ENCODE measurements around the gene FER1L5. TPM values are rescaled to one million over a fixed set of nuclear protein-coding genes. Genes with fewer than 3 reads are reported as not detected.

FER1L5 gene
- polyA plus RNA-seq, 3 donors: 1.1 to 2.7 (median 1.1) TPM

DNA sequence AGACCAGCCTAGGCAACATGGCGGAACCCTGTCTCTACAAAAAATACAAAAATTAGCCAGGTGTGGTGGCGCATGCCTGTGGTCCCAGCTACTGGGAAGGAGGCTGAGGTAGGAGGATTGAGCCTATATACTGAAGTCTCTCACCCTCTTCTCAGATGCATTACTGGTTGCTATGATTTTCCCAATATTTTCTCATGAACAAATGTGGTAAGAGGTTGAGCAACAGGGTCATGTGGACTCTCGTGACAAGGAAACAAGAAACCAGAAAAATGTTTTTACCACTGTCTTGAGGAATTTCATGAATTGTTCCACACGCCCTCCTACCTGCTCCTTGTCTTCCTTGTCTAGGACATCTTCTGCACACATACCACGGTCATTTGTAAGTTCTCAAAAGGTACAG is 84.9 kb downstream of the FER1L5 start:
- DNase-seq (ENCODE audit: extremely low read depth in 1 of 11, low read depth in 9 of 11, low spot score in 4 of 11): no peak

- no peak for DNase-seq (ENCODE audit: extremely low read depth in 1 of 11, low read depth in 9 of 11, low spot score in 4 of 11)
Measured at GRCh38 chr2:96729748-96730147, 87.2 kb downstream of the FER1L5 start.

- DNase-seq (ENCODE audit: extremely low read depth in 1 of 11, low read depth in 9 of 11, low spot score in 4 of 11): no peak
Measured at GRCh38 chr2:96730212-96730611, 87.6 kb downstream of the FER1L5 start.

- no peak for DNase-seq (ENCODE audit: extremely low read depth in 1 of 11, low read depth in 9 of 11, low spot score in 4 of 11)
Measured at GRCh38 chr2:96733931-96734330, 91.4 kb downstream of the FER1L5 start.

DNA sequence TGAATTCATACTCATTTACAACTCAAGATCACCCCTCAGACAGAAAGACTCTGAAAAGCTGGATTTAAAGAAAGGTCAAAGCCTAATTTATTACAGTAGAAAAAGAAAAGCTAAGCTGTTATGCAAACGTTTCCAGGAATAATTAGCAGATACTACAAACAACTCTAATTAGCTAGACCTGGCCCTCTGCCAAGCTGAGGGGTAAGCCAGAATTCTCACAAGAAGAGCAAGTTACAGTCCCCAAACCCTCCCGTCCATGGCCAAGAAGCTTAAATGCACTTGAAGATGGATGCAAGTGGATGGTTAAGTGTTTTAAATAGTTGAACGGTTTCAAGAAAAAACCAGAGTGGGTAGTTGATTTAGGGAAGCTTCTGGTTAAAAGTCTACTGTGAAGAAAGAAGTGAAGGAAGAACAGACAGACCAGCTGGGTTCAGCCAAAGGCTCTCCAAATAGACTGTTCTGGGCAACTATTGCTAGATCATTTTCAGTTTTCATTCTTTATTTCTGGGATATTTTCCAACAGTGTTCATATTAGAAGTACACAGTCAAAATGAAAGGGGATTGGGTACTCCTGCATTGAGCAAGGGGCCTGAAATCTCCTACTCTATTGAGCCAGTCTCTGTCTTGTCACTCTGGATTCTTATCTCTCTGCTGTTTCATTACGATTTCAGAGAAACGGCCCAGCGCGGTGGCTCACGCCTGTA is 92.5 kb downstream of the FER1L5 start:
- DNase-seq (ENCODE audit: extremely low read depth in 1 of 11, low read depth in 9 of 11, low spot score in 4 of 11): peak in 1 of 11 donors; percentile 30

- no peak for DNase-seq (ENCODE audit: extremely low read depth in 1 of 11, low read depth in 9 of 11, low spot score in 4 of 11)
Measured at GRCh38 chr2:96737251-96737650, 94.7 kb downstream of the FER1L5 start.

DNA sequence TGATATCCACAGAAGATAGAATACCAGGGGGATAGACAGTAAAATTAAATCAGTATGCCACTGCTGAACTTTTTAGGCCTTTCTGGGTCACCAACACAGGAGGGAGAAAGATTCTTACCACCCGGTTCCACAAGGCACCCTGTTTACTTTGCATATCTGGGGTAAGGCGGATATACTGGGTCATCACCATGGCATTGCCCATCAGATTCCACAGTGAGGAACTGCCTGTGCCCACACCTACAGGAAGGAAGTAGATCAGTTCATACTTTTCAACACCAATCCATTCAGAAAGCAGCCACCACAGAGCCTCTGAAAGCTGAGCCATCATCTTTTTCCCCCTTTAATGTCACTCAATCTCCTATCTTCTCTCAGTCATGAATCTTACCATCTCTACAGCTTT is 95.3 kb downstream of the FER1L5 start:
- DNase-seq (ENCODE audit: extremely low read depth in 1 of 11, low read depth in 9 of 11, low spot score in 4 of 11): no peak

- DNase-seq (ENCODE audit: extremely low read depth in 1 of 11, low read depth in 9 of 11, low spot score in 4 of 11): no peak
Measured at GRCh38 chr2:96739076-96739632, 96.6 kb downstream of the FER1L5 start.

DNA sequence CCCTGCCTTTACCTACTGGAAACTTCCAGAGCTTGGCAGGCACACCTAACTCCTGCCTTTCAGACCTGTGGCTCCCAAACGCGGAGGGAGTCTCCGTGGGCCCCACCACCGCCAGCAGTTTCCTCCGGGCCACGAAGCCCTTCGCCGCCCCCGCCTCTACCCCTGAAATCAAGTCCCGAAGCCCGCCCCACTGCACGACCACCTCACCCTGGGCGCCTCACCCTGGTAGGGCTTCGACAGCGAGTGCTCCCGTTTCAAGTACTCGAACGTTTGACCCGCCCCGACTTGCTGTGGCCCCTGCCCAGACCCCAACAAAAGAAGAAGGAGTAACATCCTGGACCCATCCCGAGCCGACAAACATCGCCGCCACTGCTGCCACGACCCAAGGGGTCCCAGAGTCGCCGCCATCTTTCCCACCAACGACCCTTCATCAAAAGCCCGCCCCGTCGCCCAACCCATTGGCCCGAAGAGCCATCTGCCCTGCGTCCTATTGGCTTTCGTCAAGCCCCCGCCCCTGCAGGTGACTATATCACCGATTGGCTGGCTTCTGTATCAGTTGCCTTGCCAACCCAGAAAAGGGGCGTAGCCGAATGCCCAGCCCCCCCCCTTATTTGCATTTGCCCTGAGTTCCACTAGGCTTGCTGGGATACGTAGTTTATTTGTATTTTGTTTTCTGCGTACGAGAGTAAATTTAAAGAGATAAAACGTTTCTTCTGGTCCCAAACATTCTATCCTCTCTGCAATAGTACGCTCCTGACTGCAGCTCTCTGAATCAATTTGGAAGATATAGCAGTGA is 97.3 kb downstream of the FER1L5 start, which contains the start of gene LMAN2L:
Gene LMAN2L (minus strand): TSS at position 432 of the 796 bp plus-strand sequence. CDS start 24 bp downstream, at position 408.
- peak; percentile 89 to 98 (median 96) for DNase-seq (ENCODE audit: extremely low read depth in 1 of 11, low read depth in 9 of 11, low spot score in 4 of 11)

DNA sequence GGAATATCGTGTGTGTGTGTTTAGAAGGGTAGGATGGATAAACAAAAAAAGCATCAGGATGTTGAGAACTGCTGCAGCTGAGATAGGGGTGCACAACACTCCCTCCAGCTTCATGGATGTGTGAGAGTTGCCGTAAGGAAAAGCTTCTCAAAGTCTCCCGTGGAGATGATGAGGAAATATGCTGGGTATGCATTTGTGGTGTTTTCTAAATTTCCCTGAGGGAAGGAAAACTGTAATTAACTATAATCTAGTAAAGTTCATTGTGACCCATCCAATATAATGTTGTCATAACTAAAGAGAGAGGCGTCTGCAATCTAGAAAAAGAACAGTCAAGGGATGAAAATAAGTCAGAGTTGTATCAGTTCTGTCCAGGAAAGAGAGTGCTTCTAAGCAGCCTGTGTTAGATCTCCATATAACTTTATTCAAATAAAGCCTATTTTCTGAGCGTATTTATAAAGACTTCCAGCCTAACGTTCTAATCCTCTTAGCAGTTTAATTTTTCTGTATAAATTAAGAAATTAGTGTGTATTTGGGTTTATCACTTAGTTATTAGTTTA is 104.6 kb downstream of the FER1L5 start:
- DNase-seq (ENCODE audit: extremely low read depth in 1 of 11, low read depth in 9 of 11, low spot score in 4 of 11): no peak

- no peak for DNase-seq (ENCODE audit: extremely low read depth in 1 of 11, low read depth in 9 of 11, low spot score in 4 of 11)
Measured at GRCh38 chr2:96751800-96752199, 109.2 kb downstream of the FER1L5 start.

DNA sequence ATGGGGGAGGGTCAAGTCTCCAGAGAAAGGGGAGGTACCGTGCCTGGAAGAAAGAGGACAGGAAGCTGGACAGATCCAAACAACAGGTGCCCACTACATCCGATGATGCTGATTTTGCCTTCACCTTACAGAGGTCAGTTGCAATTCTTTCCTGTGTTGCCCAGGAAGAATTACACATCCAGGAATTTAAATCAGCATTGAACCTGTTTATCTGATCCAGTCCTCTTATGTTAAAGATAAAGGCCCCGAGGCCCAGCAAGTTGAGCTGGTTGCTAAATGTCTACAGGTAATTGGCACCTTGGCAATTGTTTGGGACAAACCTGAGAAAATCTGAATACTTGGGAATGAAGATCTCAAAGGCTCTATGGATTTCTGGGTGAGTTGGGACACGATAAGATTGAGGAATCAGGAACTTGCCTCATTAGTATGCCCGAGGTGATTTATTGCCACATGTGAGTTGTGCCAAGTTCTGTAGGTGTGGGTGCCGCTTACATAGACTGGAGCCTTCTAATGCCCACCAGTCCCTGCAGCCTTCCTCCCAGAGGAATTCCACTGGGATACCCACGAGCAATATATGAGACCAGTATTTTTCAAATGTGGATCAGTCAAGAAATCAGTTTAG is 111.2 kb downstream of the FER1L5 start:
- DNase-seq (ENCODE audit: extremely low read depth in 1 of 11, low read depth in 9 of 11, low spot score in 4 of 11): no peak

- DNase-seq (ENCODE audit: extremely low read depth in 1 of 11, low read depth in 9 of 11, low spot score in 4 of 11): no peak
Measured at GRCh38 chr2:96754317-96754716, 111.8 kb downstream of the FER1L5 start.

Other genes starting within 250 kb of the FER1L5 start
- gene NEURL3, start 137.4 kb upstream of the FER1L5 start, polyA plus RNA-seq (ENCODE audit: insufficient read length in 3 of 3): 1 to 10 TPM; 4.0 to 5.5 (median 4.8) TPM
- gene ARID5A, start 106.0 kb upstream of the FER1L5 start, polyA plus RNA-seq (ENCODE audit: insufficient read length in 3 of 3): 1 to 10 TPM; 3.6 to 6.0 (median 5.0) TPM
- 10 to 100 TPM; 53.0 to 60.4 (median 53.9) TPM for gene KANSL3, start 4.5 kb upstream of the FER1L5 start, polyA plus RNA-seq (ENCODE audit: insufficient read length in 3 of 3)
- gene LMAN2L, start 97.3 kb downstream of the FER1L5 start, polyA plus RNA-seq (ENCODE audit: insufficient read length in 3 of 3): 10 to 100 TPM; 49.0 to 50.6 (median 50.1) TPM
- gene CNNM4, start 118.1 kb downstream of the FER1L5 start, polyA plus RNA-seq (ENCODE audit: insufficient read length in 3 of 3): 10 to 100 TPM; 11.7 to 18.0 (median 12.3) TPM
- 10 to 100 TPM; 29.5 to 39.5 (median 37.7) TPM for gene CNNM3, start 173.5 kb downstream of the FER1L5 start, polyA plus RNA-seq (ENCODE audit: insufficient read length in 3 of 3)
- gene ANKRD23, start 201.3 kb downstream of the FER1L5 start, polyA plus RNA-seq (ENCODE audit: insufficient read length in 3 of 3): 1 to 10 TPM; 3.4 to 6.9 (median 4.2) TPM
- 1 to 10 TPM; 6.2 to 8.6 (median 8.2) TPM for gene ANKRD39, start 215.3 kb downstream of the FER1L5 start, polyA plus RNA-seq (ENCODE audit: insufficient read length in 3 of 3)
- gene SEMA4C, start 227.3 kb downstream of the FER1L5 start, polyA plus RNA-seq (ENCODE audit: insufficient read length in 3 of 3): 10 to 100 TPM; 35.0 to 46.0 (median 44.8) TPM

All from renal cortex interstitium (tissue), 11 donors.